OCI-LY1 (cell line): Measurements from ENCODE around the gene OPN5.

ENCODE experiments used
- EZH2 ChIP-seq: fragments of 200-600 bp; sonication (generic), shearing (Covaris generic); IDR thresholded peaks from 2 replicates; pipeline ENCODE4 v1.8.0; 2017; ENCODE audit warnings: borderline replicate concordance, mixed run types, mild to moderate bottlenecking, antibody characterized with exemption, low read length, moderate library complexity, mixed read lengths
- TF ChIP-seq, protein P1 (sequence below): fragments of 200-600 bp; sonication (generic), shearing (Covaris generic); IDR thresholded peaks from 2 replicates; pipeline ENCODE4 v1.5.1; 2017; ENCODE audit warnings: mild to moderate bottlenecking, antibody characterized with exemption, low read length, moderate library complexity, mixed read lengths

DNA sequence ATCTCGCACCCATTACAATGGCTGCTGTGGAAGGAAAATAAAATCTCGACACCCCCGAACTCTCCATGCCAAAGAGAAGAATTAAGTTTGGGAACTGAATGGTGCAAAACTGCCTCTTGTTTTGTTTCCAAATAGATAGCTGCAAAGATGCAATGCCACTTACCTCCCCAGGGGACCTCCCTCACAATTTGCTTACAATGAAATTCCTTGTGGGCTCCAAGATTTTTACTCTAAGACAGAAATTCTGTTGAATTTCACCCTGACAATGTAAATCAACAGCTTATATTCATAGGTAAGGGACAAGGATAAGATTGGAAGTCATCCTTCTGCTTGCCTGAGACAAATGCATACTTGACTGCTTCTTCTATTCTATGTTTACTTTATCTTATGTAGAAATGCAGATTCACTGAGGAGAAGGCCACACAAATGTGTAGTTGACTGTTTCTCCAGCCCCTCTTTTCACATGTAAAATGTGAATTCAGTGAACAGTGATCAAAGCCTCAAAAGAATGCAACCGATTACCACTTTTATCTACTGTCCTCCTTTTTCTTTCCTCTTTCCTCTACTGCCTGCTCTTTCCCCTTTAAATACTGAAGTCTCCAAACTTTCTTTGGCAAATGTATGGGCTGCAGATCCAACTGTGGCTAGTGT, 46.9 kb upstream of the OPN5 start:
- TF ChIP-seq, protein P1, sequence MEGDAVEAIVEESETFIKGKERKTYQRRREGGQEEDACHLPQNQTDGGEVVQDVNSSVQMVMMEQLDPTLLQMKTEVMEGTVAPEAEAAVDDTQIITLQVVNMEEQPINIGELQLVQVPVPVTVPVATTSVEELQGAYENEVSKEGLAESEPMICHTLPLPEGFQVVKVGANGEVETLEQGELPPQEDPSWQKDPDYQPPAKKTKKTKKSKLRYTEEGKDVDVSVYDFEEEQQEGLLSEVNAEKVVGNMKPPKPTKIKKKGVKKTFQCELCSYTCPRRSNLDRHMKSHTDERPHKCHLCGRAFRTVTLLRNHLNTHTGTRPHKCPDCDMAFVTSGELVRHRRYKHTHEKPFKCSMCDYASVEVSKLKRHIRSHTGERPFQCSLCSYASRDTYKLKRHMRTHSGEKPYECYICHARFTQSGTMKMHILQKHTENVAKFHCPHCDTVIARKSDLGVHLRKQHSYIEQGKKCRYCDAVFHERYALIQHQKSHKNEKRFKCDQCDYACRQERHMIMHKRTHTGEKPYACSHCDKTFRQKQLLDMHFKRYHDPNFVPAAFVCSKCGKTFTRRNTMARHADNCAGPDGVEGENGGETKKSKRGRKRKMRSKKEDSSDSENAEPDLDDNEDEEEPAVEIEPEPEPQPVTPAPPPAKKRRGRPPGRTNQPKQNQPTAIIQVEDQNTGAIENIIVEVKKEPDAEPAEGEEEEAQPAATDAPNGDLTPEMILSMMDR = no peak
- no peak for TF ChIP-seq EZH2
